SK-N-SH treated with all-trans-retinoic acid at 6 μM for 48 hours (cell line): ENCODE measurements around the gene EEF1AKMT4.
A peak's percentile ranks its signal among the peaks of the same experiment; 100 is the strongest.

Experiments used
- ATAC-seq: fragments of 200-7000 bp; cut with Tn5 transposase; 3 replicates; pipeline ENCODE4 v1.9.1; 2020; ENCODE audit warnings: mild to moderate bottlenecking, moderate library complexity
- ARNTL ChIP-seq: fragments of 450-650 bp; formaldehyde crosslinking; IDR thresholded peaks from 2 replicates; pipeline ENCODE4 v1.5.0; 2020; ENCODE audit warnings: low read depth, mild to moderate bottlenecking, moderate library complexity, borderline replicate concordance
- BACH2 ChIP-seq: fragments of 250-450 bp; sonication (Bioruptor Pico); IDR thresholded peaks from 2 replicates; pipeline ENCODE4 v1.9.0; 2021; ENCODE audit warnings: mild to moderate bottlenecking, borderline replicate concordance
- CSDC2 ChIP-seq: fragments of 250-450 bp; sonication (Bioruptor Pico); IDR thresholded peaks from 2 replicates; pipeline ENCODE4 v1.5.0; 2020; ENCODE audit warnings: mild to moderate bottlenecking, moderate library complexity
- ESRRG ChIP-seq: fragments of 250-450 bp; sonication (Bioruptor Pico); IDR thresholded peaks from 2 replicates; pipeline ENCODE4 v1.6.1; 2021; ENCODE audit warnings: mild to moderate bottlenecking
- GLIS3 ChIP-seq: fragments of 250-450 bp; sonication (Bioruptor Pico); IDR thresholded peaks from 2 replicates; pipeline ENCODE4 v1.5.0; 2020; ENCODE audit warnings: mild to moderate bottlenecking, moderate library complexity
- ISL1 ChIP-seq: fragments of 250-450 bp; sonication (Bioruptor Pico); IDR thresholded peaks from 2 replicates; pipeline ENCODE4 v2.1.2; 2022; ENCODE audit warnings: mild to moderate bottlenecking, moderate library complexity
- OSR1 ChIP-seq: fragments of 250-450 bp; sonication (Bioruptor Pico); IDR thresholded peaks from 2 replicates; pipeline ENCODE4 v1.8.0; 2022; ENCODE audit warnings: moderate library complexity, mild to moderate bottlenecking, inconsistent platforms
- PPARA ChIP-seq: fragments of 250-450 bp; sonication (Bioruptor Pico); IDR thresholded peaks from 2 replicates; pipeline ENCODE4 v1.5.0; 2020; ENCODE audit warnings: mild to moderate bottlenecking, borderline replicate concordance
- TCF4 ChIP-seq: fragments of 250-450 bp; sonication (Bioruptor Pico); IDR thresholded peaks from 2 replicates; pipeline ENCODE4 v1.8.0; 2021; ENCODE audit warnings: mild to moderate bottlenecking, moderate library complexity, borderline replicate concordance
- TOX ChIP-seq: fragments of 250-450 bp; sonication (Bioruptor Pico); IDR thresholded peaks from 2 replicates; pipeline ENCODE4 v1.8.0; 2021; ENCODE audit warnings: mild to moderate bottlenecking, moderate library complexity, borderline replicate concordance
- ZC3H10 ChIP-seq: fragments of 250-450 bp; sonication (Bioruptor Pico); IDR thresholded peaks from 2 replicates; pipeline ENCODE4 v1.5.1; 2021; ENCODE audit warnings: mild to moderate bottlenecking, moderate library complexity
- ZFP3 ChIP-seq: fragments of 250-450 bp; sonication (Bioruptor Pico); IDR thresholded peaks from 2 replicates; pipeline ENCODE4 v1.5.0; 2020; ENCODE audit warnings: mild to moderate bottlenecking, moderate library complexity
- ZFP30 ChIP-seq: fragments of 450-650 bp; formaldehyde crosslinking; IDR thresholded peaks from 2 replicates; pipeline ENCODE4 v1.5.0; 2022; ENCODE audit warnings: mild to moderate bottlenecking, moderate library complexity
- ZNF565 ChIP-seq: fragments of 450-650 bp; formaldehyde crosslinking; conservative IDR thresholded peaks from 2 replicates; pipeline ENCODE4 v1.5.0; 2020; ENCODE audit warnings: low read depth, mild to moderate bottlenecking, moderate library complexity
- ZNF70 ChIP-seq: fragments of 450-650 bp; formaldehyde crosslinking; IDR thresholded peaks from 2 replicates; pipeline ENCODE4 v1.5.0; 2020; ENCODE audit warnings: mild to moderate bottlenecking, moderate library complexity
- ZNF8 ChIP-seq: fragments of 450-650 bp; formaldehyde crosslinking; IDR thresholded peaks from 2 replicates; pipeline ENCODE4 v1.5.0; 2020; ENCODE audit warnings: mild to moderate bottlenecking, moderate library complexity
- TF ChIP-seq, protein P1 (sequence below): fragments of 250-450 bp; sonication (Bioruptor Pico); IDR thresholded peaks from 2 replicates; pipeline ENCODE4 v1.5.1; 2021; ENCODE audit warnings: mild to moderate bottlenecking, moderate library complexity
- TF ChIP-seq, protein P2 (sequence below): fragments of 250-450 bp; sonication (Bioruptor Pico); IDR thresholded peaks from 2 replicates; pipeline ENCODE4 v1.8.0; 2020; ENCODE audit warnings: mild to moderate bottlenecking, moderate library complexity, borderline replicate concordance
- TF ChIP-seq, protein P3 (sequence below): fragments of 250-450 bp; sonication (Bioruptor Pico); IDR thresholded peaks from 2 replicates; pipeline ENCODE4 v1.5.1; 2020; ENCODE audit warnings: low read depth, mild to moderate bottlenecking, moderate library complexity
- TF ChIP-seq, protein P4 (sequence below): fragments of 250-450 bp; sonication (Bioruptor Pico); IDR thresholded peaks from 2 replicates; pipeline ENCODE4 v1.8.0; 2021; ENCODE audit warnings: low read depth, mild to moderate bottlenecking, moderate library complexity, borderline replicate concordance
- TF ChIP-seq, protein P5 (sequence below): fragments of 250-450 bp; sonication (Bioruptor Pico); IDR thresholded peaks from 2 replicates; pipeline ENCODE4 v1.5.0; 2020; ENCODE audit warnings: mild to moderate bottlenecking, moderate library complexity

The EEF1AKMT4 gene

DNA sequence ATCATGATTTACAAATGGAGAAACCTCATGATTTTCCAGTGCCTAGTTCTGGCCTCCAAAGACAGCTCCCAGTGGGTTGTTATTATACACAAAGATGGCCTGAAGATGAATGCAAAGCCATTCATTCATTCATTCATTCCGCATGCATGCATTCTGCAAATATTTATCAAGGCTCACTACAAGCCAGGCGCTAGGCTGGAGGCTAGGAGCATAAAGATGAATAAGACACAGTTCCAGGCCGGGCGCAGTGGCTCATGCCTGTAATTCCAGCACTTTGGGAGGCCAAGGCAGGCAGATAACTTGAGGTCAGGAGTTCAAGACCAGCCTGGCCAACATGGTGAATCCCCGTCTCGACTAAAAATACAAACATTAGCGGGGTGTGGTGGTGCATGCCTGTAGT is 47.1 kb downstream of the EEF1AKMT4 start:
- no peak for ATAC-seq
- no peak for TF ChIP-seq PPARA
- no peak for TF ChIP-seq TCF4 (CRISPR knock-in tag)
- TF ChIP-seq ZNF565, result no peak
- no peak for TF ChIP-seq BACH2 (CRISPR knock-in tag)
- no peak for TF ChIP-seq ZFP3 (CRISPR knock-in tag)
- no peak for TF ChIP-seq TOX (CRISPR knock-in tag)
- TF ChIP-seq, protein P1, sequence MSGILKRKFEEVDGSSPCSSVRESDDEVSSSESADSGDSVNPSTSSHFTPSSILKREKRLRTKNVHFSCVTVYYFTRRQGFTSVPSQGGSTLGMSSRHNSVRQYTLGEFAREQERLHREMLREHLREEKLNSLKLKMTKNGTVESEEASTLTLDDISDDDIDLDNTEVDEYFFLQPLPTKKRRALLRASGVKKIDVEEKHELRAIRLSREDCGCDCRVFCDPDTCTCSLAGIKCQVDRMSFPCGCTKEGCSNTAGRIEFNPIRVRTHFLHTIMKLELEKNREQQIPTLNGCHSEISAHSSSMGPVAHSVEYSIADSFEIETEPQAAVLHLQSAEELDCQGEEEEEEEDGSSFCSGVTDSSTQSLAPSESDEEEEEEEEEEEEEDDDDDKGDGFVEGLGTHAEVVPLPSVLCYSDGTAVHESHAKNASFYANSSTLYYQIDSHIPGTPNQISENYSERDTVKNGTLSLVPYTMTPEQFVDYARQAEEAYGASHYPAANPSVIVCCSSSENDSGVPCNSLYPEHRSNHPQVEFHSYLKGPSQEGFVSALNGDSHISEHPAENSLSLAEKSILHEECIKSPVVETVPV (CRISPR knock-in tag), result no peak

DNA sequence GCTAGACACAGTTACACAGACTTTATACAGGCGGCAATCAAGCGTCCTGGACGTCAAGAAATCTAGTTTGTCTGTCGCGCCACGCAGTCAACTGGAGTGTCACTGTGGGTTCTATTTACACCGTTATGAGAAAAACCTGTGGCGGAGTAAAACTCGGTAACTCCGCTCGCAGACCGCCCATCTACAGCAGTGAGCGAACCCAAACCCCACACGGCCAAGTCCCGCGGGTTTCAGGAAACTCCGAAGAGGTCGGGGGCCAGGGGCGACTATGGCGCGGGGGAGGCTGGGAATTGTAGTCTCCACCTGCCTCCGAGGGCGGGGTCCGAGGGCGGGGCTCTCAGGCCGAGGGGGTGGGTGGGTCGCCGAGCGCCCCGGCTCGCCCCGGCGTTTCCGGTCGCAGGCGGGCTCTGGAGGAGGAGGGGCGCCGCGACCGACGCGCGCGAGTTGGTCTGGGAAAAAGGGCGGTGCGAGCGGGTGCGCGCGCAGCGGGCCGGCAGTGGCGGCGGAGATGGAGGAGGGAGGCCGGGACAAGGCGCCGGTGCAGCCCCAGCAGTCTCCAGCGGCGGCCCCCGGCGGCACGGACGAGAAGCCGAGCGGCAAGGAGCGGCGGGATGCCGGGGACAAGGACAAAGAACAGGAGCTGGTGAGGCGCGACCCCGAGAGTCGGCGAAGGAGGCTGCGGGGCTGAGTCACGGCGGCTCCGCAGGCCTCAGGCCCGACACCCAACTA is 49.5 kb downstream of the EEF1AKMT4 start, which contains the start of gene PSMD2:
PSMD2 (plus strand) TSS at position 483 of the 729 bp plus-strand sequence; CDS start at position 509, 26 bp downstream.
- TF ChIP-seq ZC3H10 (CRISPR knock-in tag) (no peak), ZFP3 (CRISPR knock-in tag) (no peak), ZNF8 (CRISPR knock-in tag) (no peak), PPARA (no peak), TCF4 (CRISPR knock-in tag) (no peak), OSR1 (CRISPR knock-in tag) (no peak), TOX (CRISPR knock-in tag) (no peak), ISL1 (CRISPR knock-in tag) (no peak), CSDC2 (CRISPR knock-in tag) (no peak), ZNF565 (no peak), BACH2 (CRISPR knock-in tag) (no peak), ZFP30 (CRISPR knock-in tag) (no peak), ESRRG (CRISPR knock-in tag) (no peak), ARNTL (CRISPR knock-in tag) (no peak), ZNF70 (CRISPR knock-in tag) (no peak)
- TF ChIP-seq, protein P2, sequence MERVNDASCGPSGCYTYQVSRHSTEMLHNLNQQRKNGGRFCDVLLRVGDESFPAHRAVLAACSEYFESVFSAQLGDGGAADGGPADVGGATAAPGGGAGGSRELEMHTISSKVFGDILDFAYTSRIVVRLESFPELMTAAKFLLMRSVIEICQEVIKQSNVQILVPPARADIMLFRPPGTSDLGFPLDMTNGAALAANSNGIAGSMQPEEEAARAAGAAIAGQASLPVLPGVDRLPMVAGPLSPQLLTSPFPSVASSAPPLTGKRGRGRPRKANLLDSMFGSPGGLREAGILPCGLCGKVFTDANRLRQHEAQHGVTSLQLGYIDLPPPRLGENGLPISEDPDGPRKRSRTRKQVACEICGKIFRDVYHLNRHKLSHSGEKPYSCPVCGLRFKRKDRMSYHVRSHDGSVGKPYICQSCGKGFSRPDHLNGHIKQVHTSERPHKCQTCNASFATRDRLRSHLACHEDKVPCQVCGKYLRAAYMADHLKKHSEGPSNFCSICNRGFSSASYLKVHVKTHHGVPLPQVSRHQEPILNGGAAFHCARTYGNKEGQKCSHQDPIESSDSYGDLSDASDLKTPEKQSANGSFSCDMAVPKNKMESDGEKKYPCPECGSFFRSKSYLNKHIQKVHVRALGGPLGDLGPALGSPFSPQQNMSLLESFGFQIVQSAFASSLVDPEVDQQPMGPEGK (CRISPR knock-in tag), result no peak
- TF ChIP-seq, protein P3, sequence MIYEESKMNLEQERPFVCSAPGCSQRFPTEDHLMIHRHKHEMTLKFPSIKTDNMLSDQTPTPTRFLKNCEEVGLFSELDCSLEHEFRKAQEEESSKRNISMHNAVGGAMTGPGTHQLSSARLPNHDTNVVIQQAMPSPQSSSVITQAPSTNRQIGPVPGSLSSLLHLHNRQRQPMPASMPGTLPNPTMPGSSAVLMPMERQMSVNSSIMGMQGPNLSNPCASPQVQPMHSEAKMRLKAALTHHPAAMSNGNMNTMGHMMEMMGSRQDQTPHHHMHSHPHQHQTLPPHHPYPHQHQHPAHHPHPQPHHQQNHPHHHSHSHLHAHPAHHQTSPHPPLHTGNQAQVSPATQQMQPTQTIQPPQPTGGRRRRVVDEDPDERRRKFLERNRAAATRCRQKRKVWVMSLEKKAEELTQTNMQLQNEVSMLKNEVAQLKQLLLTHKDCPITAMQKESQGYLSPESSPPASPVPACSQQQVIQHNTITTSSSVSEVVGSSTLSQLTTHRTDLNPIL, result no peak
- TF ChIP-seq, protein P4, sequence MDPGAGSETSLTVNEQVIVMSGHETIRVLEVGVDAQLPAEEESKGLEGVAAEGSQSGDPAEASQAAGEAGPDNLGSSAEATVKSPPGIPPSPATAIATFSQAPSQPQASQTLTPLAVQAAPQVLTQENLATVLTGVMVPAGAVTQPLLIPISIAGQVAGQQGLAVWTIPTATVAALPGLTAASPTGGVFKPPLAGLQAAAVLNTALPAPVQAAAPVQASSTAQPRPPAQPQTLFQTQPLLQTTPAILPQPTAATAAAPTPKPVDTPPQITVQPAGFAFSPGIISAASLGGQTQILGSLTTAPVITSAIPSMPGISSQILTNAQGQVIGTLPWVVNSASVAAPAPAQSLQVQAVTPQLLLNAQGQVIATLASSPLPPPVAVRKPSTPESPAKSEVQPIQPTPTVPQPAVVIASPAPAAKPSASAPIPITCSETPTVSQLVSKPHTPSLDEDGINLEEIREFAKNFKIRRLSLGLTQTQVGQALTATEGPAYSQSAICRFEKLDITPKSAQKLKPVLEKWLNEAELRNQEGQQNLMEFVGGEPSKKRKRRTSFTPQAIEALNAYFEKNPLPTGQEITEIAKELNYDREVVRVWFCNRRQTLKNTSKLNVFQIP (CRISPR knock-in tag), result no peak
- TF ChIP-seq, protein P1 (CRISPR knock-in tag), result no peak
- ATAC-seq, result peak; percentile 97

DNA sequence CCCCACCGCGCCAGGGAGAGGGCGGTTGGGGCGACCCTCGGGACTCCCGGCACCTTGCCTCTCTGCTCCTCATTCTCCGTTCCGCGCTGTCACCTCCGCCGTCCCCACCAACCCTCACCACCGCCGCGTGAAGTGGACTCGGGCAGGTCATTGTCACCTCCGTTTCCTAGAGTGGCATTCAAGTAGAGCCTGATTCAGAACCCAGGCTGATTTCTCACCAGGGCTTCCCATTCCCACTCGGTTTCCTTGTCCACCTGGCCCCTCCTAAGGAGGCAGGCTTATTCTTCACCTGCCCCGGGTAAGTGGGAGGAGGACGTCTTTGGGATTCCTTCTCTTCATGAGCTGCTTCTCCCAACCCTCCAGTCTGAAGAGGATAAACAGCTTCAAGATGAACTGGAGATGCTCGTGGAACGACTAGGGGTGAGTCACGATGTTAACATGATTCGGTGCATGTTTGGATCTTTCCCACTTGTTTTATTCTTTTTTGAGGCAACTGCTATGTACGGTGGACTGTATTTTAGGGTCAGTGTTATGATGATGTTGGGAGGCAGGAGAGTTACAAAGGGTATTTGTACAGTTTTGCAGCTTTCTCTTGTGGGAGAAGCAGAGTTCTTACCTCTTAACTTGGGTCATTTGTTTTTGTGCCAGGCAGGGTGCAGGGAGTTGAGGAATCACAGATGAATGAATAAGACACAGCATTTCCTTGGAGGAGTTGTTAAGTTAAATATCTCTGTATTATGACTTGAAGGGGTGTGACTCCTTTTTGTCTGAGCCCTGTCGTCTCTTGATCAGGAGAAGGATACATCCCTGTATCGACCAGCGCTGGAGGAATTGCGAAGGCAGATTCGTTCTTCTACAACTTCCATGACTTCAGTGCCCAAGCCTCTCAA is 50.3 kb downstream of the EEF1AKMT4 start:
- peak; percentile 21 for ATAC-seq
- TF ChIP-seq, protein P4 (CRISPR knock-in tag), result no peak
- TF ChIP-seq TCF4 (CRISPR knock-in tag), result no peak
- TF ChIP-seq, protein P5, sequence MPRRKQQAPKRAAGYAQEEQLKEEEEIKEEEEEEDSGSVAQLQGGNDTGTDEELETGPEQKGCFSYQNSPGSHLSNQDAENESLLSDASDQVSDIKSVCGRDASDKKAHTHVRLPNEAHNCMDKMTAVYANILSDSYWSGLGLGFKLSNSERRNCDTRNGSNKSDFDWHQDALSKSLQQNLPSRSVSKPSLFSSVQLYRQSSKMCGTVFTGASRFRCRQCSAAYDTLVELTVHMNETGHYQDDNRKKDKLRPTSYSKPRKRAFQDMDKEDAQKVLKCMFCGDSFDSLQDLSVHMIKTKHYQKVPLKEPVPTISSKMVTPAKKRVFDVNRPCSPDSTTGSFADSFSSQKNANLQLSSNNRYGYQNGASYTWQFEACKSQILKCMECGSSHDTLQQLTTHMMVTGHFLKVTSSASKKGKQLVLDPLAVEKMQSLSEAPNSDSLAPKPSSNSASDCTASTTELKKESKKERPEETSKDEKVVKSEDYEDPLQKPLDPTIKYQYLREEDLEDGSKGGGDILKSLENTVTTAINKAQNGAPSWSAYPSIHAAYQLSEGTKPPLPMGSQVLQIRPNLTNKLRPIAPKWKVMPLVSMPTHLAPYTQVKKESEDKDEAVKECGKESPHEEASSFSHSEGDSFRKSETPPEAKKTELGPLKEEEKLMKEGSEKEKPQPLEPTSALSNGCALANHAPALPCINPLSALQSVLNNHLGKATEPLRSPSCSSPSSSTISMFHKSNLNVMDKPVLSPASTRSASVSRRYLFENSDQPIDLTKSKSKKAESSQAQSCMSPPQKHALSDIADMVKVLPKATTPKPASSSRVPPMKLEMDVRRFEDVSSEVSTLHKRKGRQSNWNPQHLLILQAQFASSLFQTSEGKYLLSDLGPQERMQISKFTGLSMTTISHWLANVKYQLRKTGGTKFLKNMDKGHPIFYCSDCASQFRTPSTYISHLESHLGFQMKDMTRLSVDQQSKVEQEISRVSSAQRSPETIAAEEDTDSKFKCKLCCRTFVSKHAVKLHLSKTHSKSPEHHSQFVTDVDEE (CRISPR knock-in tag), result no peak
- TF ChIP-seq ESRRG (CRISPR knock-in tag), result no peak
- TF ChIP-seq GLIS3 (CRISPR knock-in tag), result no peak
- TF ChIP-seq ZNF8 (CRISPR knock-in tag), result no peak
